Endothelial cell of umbilical vein (primary cell): Measurements from ENCODE around the gene TMEM182. TPM values are rescaled to one million over a fixed set of nuclear protein-coding genes. Genes with fewer than 3 reads are reported as not detected.

Source experiments
- BruUV-seq: library from RNA; stranded (reverse); fragments of 400-500 nt; replicated peaks from 2 replicates; lab custom pipeline; 2021; lab: Mats Ljungman, UMichigan
- CTCF ChIA-PET: fragments of 300-600, 350-600 bp; sonication (Branson Sonifier 250); formaldehyde crosslinking; loops from one replicate; lab custom pipeline; 2021; ENCODE audit warnings: antibody characterized with exemption, inconsistent platforms; lab: Charles Lee
- POLR2A ChIA-PET: fragments of 300-600, 350-600 bp; sonication (Branson Sonifier 250); formaldehyde crosslinking; loops from one replicate; lab custom pipeline; 2021; ENCODE audit warnings: antibody characterized with exemption, inconsistent platforms; lab: Charles Lee
- DNase-seq: peaks from one replicate; pipeline ENCODE4 v3.0.0-alpha.2; 2011; ENCODE audit warnings: low read depth, low spot score
- FAIRE-seq: peaks from 2 replicates; lab custom pipeline; 2011; peaks lifted over from hg19 to GRCh38; lab: Jason Lieb, UNC
- H2AFZ ChIP-seq: 2 replicates; pipeline ENCODE4 v1.6.0; 2012; ENCODE audit warnings: low read depth, low read length, control low read depth, inconsistent platforms
- H3K27ac ChIP-seq: 2 replicates; pipeline ENCODE4 v1.5.1; 2011; ENCODE audit warnings: low read depth, mild to moderate bottlenecking, control low read depth, low read length, moderate library complexity; ENCODE audit not compliant: insufficient read depth
- H3K27me3 ChIP-seq, 2 experiments: 2 replicates each; pipeline versions ENCODE4 v1.6.0 to v1.6.1; 2011; ENCODE audit warnings: low read length in 2 of 2, mixed read lengths in 1 of 2; ENCODE audit not compliant: control insufficient read depth in 2 of 2, insufficient read depth in 2 of 2
- H3K36me3 ChIP-seq, 2 experiments: 2 replicates in 1 of 2; 3 replicates in 1 of 2; pipeline ENCODE4 v1.5.1; 2011; ENCODE audit warnings: low read length in 2 of 2, mild to moderate bottlenecking in 1 of 2, moderate library complexity in 1 of 2; ENCODE audit not compliant: control insufficient read depth in 2 of 2, insufficient read depth in 2 of 2; ENCODE audit errors: extremely low read depth in 1 of 2
- H3K4me1 ChIP-seq: 3 replicates; pipeline ENCODE4 v1.5.1; 2011; ENCODE audit warnings: mild to moderate bottlenecking, low read length; ENCODE audit not compliant: control insufficient read depth, insufficient read depth; ENCODE audit errors: extremely low read depth
- H3K4me2 ChIP-seq: 2 replicates; pipeline ENCODE4 v1.6.1; 2011; ENCODE audit warnings: low read length, control low read depth, mixed read lengths; ENCODE audit not compliant: insufficient read depth
- H3K4me3 ChIP-seq, 3 experiments: fragments of 200-600 bp in 1 of 3; sonication (generic), shearing (Covaris generic) in 1 of 3; replicated peaks in 1 of 3; 2 replicates each; pipeline ENCODE4 v1.5.1; 2011 to 2016; ENCODE audit warnings: control low read depth in 3 of 3, low read length in 3 of 3, mild to moderate bottlenecking in 2 of 3, inconsistent platforms in 1 of 3, low read depth in 1 of 3, moderate library complexity in 1 of 3; ENCODE audit not compliant: insufficient read depth in 1 of 3
- H3K79me2 ChIP-seq: 2 replicates; pipeline ENCODE4 v1.6.0; 2012; ENCODE audit warnings: low read length, inconsistent platforms; ENCODE audit not compliant: control insufficient read depth, insufficient read depth
- H3K9ac ChIP-seq: replicated peaks from 2 replicates; pipeline ENCODE3; 2011; ENCODE audit warnings: low read length, control low read depth; ENCODE audit not compliant: insufficient read depth; ENCODE audit errors: extremely low read depth
- H3K9me1 ChIP-seq: replicated peaks from 3 replicates; pipeline ENCODE4 v1.6.0; 2011; ENCODE audit warnings: mild to moderate bottlenecking, low read length; ENCODE audit not compliant: control insufficient read depth, insufficient read depth; ENCODE audit errors: extremely low read depth
- H3K9me3 ChIP-seq: replicated peaks from 2 replicates; pipeline ENCODE4 v1.5.1; 2012; ENCODE audit warnings: low read length, inconsistent platforms; ENCODE audit not compliant: control insufficient read depth, insufficient read depth
- H4K20me1 ChIP-seq: replicated peaks from 2 replicates; pipeline ENCODE3; 2011; ENCODE audit warnings: mild to moderate bottlenecking, low read length; ENCODE audit not compliant: control insufficient read depth, insufficient read depth; ENCODE audit errors: extremely low read depth
- EZH2 ChIP-seq: IDR thresholded peaks from 2 replicates; pipeline ENCODE4 v1.6.1; 2012; ENCODE audit warnings: borderline replicate concordance, low read depth, mild to moderate bottlenecking, moderate library complexity, low read length, inconsistent platforms; ENCODE audit not compliant: severe bottlenecking
- FOS ChIP-seq: IDR thresholded peaks from 2 replicates; pipeline ENCODE4 v1.6.1; 2011; ENCODE audit warnings: mild to moderate bottlenecking, low read length, moderate library complexity, borderline replicate concordance; ENCODE audit not compliant: insufficient read depth
- GATA2 ChIP-seq: IDR thresholded peaks from 2 replicates; pipeline ENCODE4 v1.7.0; 2011; ENCODE audit warnings: low read depth, mild to moderate bottlenecking, moderate library complexity, mixed read lengths, low read length; ENCODE audit not compliant: insufficient read length, insufficient read depth
- JUN ChIP-seq: IDR thresholded peaks from 2 replicates; pipeline ENCODE4 v1.6.1; 2011; ENCODE audit warnings: borderline replicate concordance, low read depth; ENCODE audit not compliant: insufficient read length, insufficient read depth
- MYC ChIP-seq: IDR thresholded peaks from one replicate; pipeline ENCODE4 v1.6.1; 2011; ENCODE audit warnings: mild to moderate bottlenecking, low read depth, low read length
- POLR2A ChIP-seq: IDR thresholded peaks from 2 replicates; pipeline ENCODE4 v1.6.1; 2012; ENCODE audit warnings: low read depth, mild to moderate bottlenecking, control low read depth, low read length
- POLR2AphosphoS5 ChIP-seq: IDR thresholded peaks from 2 replicates; pipeline ENCODE4 v1.6.1; 2012; ENCODE audit warnings: low read depth, mild to moderate bottlenecking, control low read depth, low read length, moderate library complexity; ENCODE audit not compliant: insufficient read depth
- dilution Hi-C: fragments of 300-500 bp; cut with MboI; formaldehyde crosslinking; loops from one replicate; pipeline ENCODE4 v1.15.0; 2019; ENCODE audit warnings: low sequenced_read_pairs; ENCODE audit not compliant: extremely low pct_ligation_motif_present
- intact Hi-C: fragments of 100-400 bp; cut with micrococcal nuclease; formaldehyde crosslinking; loops from one replicate; pipeline ENCODE4 v1.10.0; 2022
- polyA plus RNA-seq, 4 experiments: library from polyadenylated mRNA; depleted of rRNA in 3 of 4; stranded (reverse) in 3 of 4; unstranded in 1 of 4; fragments of >200 nt; gene quantifications; 2 replicates each; pipeline versions ENCODE4 v1.2.1 to v1.2.3, GENCODE V29; 2011 to 2012; ENCODE audit warnings: missing spikeins in 1 of 4
- total RNA-seq: library from RNA; stranded (reverse); gene quantifications from 2 replicates; pipeline ENCODE4 v1.2.3, GENCODE V29; 2021
- TF ChIP-seq, protein P1 (sequence below): IDR thresholded peaks from 2 replicates; pipeline ENCODE4 v1.6.1; 2011; ENCODE audit not compliant: insufficient read depth, insufficient read length
- TF ChIP-seq, protein P2 (sequence below), 2 donors: IDR thresholded peaks; 1 replicate in 1 of 2; 2 replicates in 1 of 2; pipeline ENCODE4 v1.5.1; 2011; ENCODE audit warnings: low read length in 2 of 2, mild to moderate bottlenecking in 2 of 2, moderate library complexity in 2 of 2, control low read depth in 1 of 2, inconsistent platforms in 1 of 2, low read depth in 1 of 2; ENCODE audit not compliant: insufficient read depth in 1 of 2; ENCODE audit errors: extremely low read depth in 1 of 2

Gene TMEM182
- total and polyA plus RNA-seq, 2 donors (not counting 3 experiments of a cell fraction or from before 2014, with no cell fraction given), result 0.69 to 0.95 TPM

DNA sequence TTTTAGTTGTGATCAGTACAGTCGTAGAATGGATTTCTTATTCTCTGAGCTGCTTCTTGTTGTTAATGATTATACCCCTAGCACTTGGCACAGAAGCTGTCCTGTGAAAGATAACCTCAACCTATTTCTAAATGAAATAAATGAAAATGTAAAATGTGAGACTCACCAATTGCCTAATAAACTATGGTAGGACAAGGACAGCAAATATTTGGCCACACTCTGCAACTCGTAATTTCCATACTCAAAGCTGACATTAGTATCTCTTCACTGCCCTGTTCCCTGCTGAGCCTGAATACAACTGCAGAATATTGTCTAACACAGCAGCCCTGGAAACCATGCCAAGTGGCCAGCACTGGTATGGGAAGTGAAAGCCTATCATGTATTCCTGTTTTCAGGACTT is 34.5 kb downstream of the TMEM182 start:
- dilution Hi-C loops, result no loop called here
- H3K27me3 ChIP-seq, result no peaks in the 10 kb centered on the region
- H3K27ac ChIP-seq, result no peak overlapping the region
- no peaks in the 10 kb centered on the region for H3K9me1 ChIP-seq
- POLR2A ChIA-PET, result no interaction called here
- intact Hi-C loops, result no loop called here
- H3K9me3 ChIP-seq, result no peaks in the 10 kb centered on the region
- no TSS peak for BruUV-seq
- H3K79me2 ChIP-seq, result no peaks in the 10 kb centered on the region
- TF ChIP-seq POLR2A (no peak), JUN (no peak), EZH2 (no peak), MYC (no peak), GATA2 (no peak), FOS (no peak), POLR2AphosphoS5 (no peak)
- TF ChIP-seq, protein P1, sequence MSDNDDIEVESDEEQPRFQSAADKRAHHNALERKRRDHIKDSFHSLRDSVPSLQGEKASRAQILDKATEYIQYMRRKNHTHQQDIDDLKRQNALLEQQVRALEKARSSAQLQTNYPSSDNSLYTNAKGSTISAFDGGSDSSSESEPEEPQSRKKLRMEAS, result no peak
- TF ChIP-seq, protein P2, sequence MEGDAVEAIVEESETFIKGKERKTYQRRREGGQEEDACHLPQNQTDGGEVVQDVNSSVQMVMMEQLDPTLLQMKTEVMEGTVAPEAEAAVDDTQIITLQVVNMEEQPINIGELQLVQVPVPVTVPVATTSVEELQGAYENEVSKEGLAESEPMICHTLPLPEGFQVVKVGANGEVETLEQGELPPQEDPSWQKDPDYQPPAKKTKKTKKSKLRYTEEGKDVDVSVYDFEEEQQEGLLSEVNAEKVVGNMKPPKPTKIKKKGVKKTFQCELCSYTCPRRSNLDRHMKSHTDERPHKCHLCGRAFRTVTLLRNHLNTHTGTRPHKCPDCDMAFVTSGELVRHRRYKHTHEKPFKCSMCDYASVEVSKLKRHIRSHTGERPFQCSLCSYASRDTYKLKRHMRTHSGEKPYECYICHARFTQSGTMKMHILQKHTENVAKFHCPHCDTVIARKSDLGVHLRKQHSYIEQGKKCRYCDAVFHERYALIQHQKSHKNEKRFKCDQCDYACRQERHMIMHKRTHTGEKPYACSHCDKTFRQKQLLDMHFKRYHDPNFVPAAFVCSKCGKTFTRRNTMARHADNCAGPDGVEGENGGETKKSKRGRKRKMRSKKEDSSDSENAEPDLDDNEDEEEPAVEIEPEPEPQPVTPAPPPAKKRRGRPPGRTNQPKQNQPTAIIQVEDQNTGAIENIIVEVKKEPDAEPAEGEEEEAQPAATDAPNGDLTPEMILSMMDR (IDR thresholded peaks at IDR 0.05; ENCODE audit: extremely low read depth in 1 of 2, insufficient read depth in 1 of 2, low read depth in 1 of 2, low read length in 2 of 2), result no peak
- FAIRE-seq (no peak), DNase-seq (no peak)
- no peak overlapping the region for H3K4me2 ChIP-seq
- no peak overlapping the region for H2AFZ ChIP-seq
- no peak overlapping the region for H3K4me3 ChIP-seq
- H3K9ac ChIP-seq, result no peak overlapping the region
- H4K20me1 ChIP-seq, result no peaks in the 10 kb centered on the region
- no peaks in the 10 kb centered on the region for H3K36me3 ChIP-seq
- no peaks in the 10 kb centered on the region for H3K4me1 ChIP-seq
- CTCF ChIA-PET, result interaction anchor here (1.3 to 1.7 kb wide), 2 partner anchors 43 kb away, joined by 3 to 8 read pairs; no protein-coding TSS in a partner anchor
